ENCODE results near the gene CFAP92. TPM values are rescaled to one million over a fixed set of nuclear protein-coding genes. Genes with fewer than 3 reads are reported as not detected.

The CFAP92 gene
- total RNA-seq, 1 donor from 2014 or later = not detected

- Mint-ChIP-seq H3K27me3 (ENCODE audit: unreplicated experiment) (no peaks in the 10 kb centered on the region), H3K4me3 (ENCODE audit: unreplicated experiment) (no peak overlapping the region), H3K9me3 (ENCODE audit: unreplicated experiment) (peaks cover 48% of the 10 kb centered on the region), H3K27ac (ENCODE audit: unreplicated experiment) (no peak overlapping the region), H3K36me3 (ENCODE audit: unreplicated experiment) (peaks cover 18% of the 10 kb centered on the region), H3K4me1 (ENCODE audit: unreplicated experiment) (no peaks in the 10 kb centered on the region)
- TF ChIP-seq CTCF (IDR thresholded peaks at IDR 0.05) = no peak
- peak; percentile 1 for DNase-seq (ENCODE audit: extremely low spot score, unreplicated experiment)
Observed at GRCh38 chr3:128923576-128923975, 70.3 kb downstream of the CFAP92 start.

- no peak overlapping the region for H3K27ac Mint-ChIP-seq (ENCODE audit: unreplicated experiment)
- peak; percentile 49 for DNase-seq (ENCODE audit: extremely low spot score, unreplicated experiment)
- no peak overlapping the region for H3K4me3 Mint-ChIP-seq (ENCODE audit: unreplicated experiment)
- no peak for TF ChIP-seq CTCF (IDR thresholded peaks at IDR 0.05)
- no peaks in the 10 kb centered on the region for H3K27me3 Mint-ChIP-seq (ENCODE audit: unreplicated experiment)
- peaks cover 22% of the 10 kb centered on the region for H3K36me3 Mint-ChIP-seq (ENCODE audit: unreplicated experiment)
- H3K4me1 Mint-ChIP-seq (ENCODE audit: unreplicated experiment) = no peaks in the 10 kb centered on the region
- H3K9me3 Mint-ChIP-seq (ENCODE audit: unreplicated experiment) = peaks cover 43% of the 10 kb centered on the region
Observed at GRCh38 chr3:128922804-128923459, 70.9 kb downstream of the CFAP92 start.

GRCh38 chr3:128919988-128920387 is 73.9 kb downstream of the CFAP92 start:
- Mint-ChIP-seq H3K36me3 (ENCODE audit: unreplicated experiment) (peaks cover 36% of the 10 kb centered on the region), H3K4me3 (ENCODE audit: unreplicated experiment) (no peak overlapping the region), H3K9me3 (ENCODE audit: unreplicated experiment) (peaks cover 33% of the 10 kb centered on the region), H3K4me1 (ENCODE audit: unreplicated experiment) (no peaks in the 10 kb centered on the region), H3K27ac (ENCODE audit: unreplicated experiment) (no peak overlapping the region), H3K27me3 (ENCODE audit: unreplicated experiment) (no peaks in the 10 kb centered on the region)
- DNase-seq (ENCODE audit: extremely low spot score, unreplicated experiment) = no peak
- no peak for TF ChIP-seq CTCF (IDR thresholded peaks at IDR 0.05)

GRCh38 chr3:128917291-128917690 is 76.6 kb downstream of the CFAP92 start:
- Mint-ChIP-seq H3K9me3 (ENCODE audit: unreplicated experiment) (peaks cover 16% of the 10 kb centered on the region), H3K4me1 (ENCODE audit: unreplicated experiment) (no peaks in the 10 kb centered on the region), H3K27me3 (ENCODE audit: unreplicated experiment) (no peaks in the 10 kb centered on the region), H3K27ac (ENCODE audit: unreplicated experiment) (no peak overlapping the region), H3K36me3 (ENCODE audit: unreplicated experiment) (peaks cover 52% of the 10 kb centered on the region), H3K4me3 (ENCODE audit: unreplicated experiment) (no peak overlapping the region)
- TF ChIP-seq CTCF (IDR thresholded peaks at IDR 0.05) = no peak
- DNase-seq (ENCODE audit: extremely low spot score, unreplicated experiment) = no peak

- H3K27ac Mint-ChIP-seq (ENCODE audit: unreplicated experiment) = no peak overlapping the region
- H3K4me3 Mint-ChIP-seq (ENCODE audit: unreplicated experiment) = no peak overlapping the region
- DNase-seq (ENCODE audit: extremely low spot score, unreplicated experiment) = no peak
- H3K9me3 Mint-ChIP-seq (ENCODE audit: unreplicated experiment) = no peaks in the 10 kb centered on the region
- no peaks in the 10 kb centered on the region for H3K4me1 Mint-ChIP-seq (ENCODE audit: unreplicated experiment)
- no peak for TF ChIP-seq CTCF (IDR thresholded peaks at IDR 0.05)
- H3K27me3 Mint-ChIP-seq (ENCODE audit: unreplicated experiment) = no peaks in the 10 kb centered on the region
- peaks cover 56% of the 10 kb centered on the region for H3K36me3 Mint-ChIP-seq (ENCODE audit: unreplicated experiment)
Observed at GRCh38 chr3:128914966-128915645, 78.8 kb downstream of the CFAP92 start.
